AG10803 (cell line): ENCODE results near the gene SLC35G2.
"Not testable (repeated sequence)": the region's sequence is repeated elsewhere in the genome, so short reads cannot be mapped to it uniquely, and the experiment has no call there.

Experiments used
- DNase-seq: peaks from one replicate; pipeline ENCODE4 v3.0.0; 2010; ENCODE audit warnings: low read depth
- H3K4me3 ChIP-seq: 2 replicates; pipeline ENCODE4 v1.5.1; 2011; ENCODE audit warnings: mild to moderate bottlenecking, low read length, control low read depth
- TF ChIP-seq, protein P1 (sequence below): conservative IDR thresholded peaks from 2 replicates; pipeline ENCODE4 v1.5.1; 2011; ENCODE audit warnings: mild to moderate bottlenecking, low read length, control low read depth, inconsistent platforms

SLC35G2 gene

DNA sequence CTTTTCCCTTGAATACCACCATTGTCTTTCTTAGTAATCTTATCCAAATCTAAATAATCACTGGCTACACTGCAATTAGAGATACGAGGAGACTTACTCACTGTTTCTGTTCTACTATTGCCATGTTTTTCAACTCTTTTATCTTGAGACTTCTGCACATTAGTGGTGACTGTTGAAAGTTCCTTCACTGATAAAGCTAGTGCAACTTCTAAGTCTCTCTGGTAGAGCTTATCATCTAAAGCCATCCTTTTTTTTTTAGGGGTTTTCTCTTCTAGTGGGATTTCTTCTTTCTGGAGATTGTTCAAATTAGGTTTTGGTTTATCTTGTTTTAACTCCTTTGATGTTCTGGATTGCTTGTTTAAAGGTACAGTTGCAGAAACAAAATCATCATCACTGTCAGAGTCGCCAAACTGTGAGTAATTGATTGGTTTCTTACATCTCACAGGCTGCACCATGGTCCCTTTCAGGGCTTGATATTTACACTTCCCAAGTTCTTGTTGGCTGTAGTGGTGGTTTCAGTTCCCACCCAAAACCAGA, 80.8 kb downstream of the SLC35G2 start:
- no peak overlapping the region for H3K4me3 ChIP-seq
- TF ChIP-seq, protein P1, sequence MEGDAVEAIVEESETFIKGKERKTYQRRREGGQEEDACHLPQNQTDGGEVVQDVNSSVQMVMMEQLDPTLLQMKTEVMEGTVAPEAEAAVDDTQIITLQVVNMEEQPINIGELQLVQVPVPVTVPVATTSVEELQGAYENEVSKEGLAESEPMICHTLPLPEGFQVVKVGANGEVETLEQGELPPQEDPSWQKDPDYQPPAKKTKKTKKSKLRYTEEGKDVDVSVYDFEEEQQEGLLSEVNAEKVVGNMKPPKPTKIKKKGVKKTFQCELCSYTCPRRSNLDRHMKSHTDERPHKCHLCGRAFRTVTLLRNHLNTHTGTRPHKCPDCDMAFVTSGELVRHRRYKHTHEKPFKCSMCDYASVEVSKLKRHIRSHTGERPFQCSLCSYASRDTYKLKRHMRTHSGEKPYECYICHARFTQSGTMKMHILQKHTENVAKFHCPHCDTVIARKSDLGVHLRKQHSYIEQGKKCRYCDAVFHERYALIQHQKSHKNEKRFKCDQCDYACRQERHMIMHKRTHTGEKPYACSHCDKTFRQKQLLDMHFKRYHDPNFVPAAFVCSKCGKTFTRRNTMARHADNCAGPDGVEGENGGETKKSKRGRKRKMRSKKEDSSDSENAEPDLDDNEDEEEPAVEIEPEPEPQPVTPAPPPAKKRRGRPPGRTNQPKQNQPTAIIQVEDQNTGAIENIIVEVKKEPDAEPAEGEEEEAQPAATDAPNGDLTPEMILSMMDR, result no peak
- DNase-seq, result no peak

DNA sequence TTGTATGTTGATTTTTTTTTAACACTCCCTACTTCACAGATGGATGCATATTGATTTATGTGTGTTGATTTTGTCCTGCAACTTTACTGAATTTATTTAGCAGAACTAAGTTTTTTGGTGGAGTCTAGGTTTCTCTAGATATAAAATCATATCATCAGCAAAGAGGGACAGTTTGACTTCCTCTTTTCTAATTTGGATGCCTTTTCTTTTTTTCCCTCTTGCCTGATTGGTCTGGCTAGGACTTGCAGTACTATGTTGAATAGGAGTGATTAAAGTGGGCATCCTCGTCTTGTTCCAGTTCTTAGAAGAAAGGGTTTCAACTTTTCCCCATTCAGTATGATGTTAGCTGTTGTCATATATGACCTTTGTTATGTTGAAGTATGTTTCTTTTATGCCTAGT, 81.8 kb downstream of the SLC35G2 start:
- H3K4me3 ChIP-seq, DNase-seq: not testable (repeated sequence)

DNA sequence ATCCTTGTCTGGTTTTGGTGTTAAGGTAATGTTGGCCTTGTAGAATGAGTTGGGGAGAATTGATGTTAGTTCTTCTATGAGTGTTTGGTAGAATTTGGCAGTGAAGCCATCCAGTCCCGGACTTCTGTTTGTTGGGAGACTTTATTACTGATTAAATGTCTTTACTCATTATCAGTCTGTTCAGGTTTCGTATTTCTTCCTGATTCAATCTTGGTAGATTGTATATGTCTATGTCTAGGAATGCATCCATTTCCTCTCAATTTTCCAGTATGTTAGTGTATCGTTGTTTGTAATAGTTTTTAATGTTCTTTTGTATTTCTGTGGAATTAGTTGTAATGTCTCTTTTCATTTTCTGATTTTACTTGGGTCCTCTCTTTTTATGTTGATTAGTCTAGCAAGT, 82.5 kb downstream of the SLC35G2 start:
- H3K4me3 ChIP-seq, result no peak overlapping the region
- TF ChIP-seq, protein P1, result no peak
- DNase-seq, result no peak

DNA sequence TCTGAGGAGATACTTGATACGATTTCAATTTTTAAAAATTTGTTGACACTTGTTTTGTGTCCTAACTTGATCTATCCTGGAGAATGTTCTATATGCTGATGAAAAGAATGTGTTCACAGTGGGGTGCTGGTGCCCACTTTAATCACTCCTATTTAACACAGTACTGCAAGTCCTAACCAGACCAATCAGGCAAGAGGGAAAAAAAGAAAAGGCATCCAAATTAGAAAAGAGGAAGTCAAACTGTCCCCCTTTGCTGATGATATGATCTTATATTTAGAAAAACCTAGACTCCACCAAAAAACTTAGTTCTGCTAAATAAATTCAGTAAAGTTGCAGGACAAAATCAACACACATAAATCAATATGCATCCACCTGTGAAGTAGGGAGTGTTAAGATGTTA, 83.6 kb downstream of the SLC35G2 start:
- not testable (repeated sequence) for H3K4me3 ChIP-seq, DNase-seq

DNA sequence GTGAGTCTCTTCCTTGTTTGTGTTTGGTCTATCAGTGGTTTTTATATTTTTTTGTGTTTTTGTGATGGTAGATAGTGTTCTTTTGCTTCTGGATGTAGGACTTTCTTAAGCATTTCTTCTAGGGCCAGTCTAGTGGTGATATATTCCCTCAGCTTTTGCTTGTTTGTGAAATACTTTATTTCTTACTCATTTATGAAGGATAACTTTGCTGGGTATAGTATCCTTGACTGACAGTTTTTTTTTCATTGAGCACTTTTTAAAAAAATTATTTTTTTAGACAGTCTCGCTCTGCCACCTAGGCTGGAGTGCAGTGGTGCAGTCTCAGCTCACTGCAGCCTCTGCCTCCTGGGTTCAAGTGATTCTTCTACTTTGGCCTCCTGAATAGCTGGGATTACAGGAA, 85.0 kb downstream of the SLC35G2 start:
- DNase-seq, result no peak

DNA sequence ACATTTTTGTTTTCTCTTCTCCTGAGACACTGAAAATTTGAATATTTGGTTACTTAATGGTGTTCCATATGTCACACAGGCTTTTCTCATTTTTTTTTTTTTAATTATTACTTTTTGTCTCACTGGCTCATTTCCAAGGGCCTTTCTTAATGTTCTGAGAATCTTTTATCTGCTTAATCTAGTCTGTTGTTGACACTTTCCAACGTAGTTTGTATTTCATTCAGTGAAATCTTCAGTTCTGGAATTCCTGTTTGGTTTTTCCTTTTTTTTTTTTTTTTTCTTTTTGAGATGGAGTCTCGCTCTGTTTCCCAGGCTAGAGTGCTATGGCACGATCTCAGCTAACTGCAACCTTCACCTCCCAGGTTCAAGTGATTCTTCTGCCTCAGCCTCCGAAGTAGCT, 85.8 kb downstream of the SLC35G2 start:
- TF ChIP-seq, protein P1, result no peak
- no peak for DNase-seq
- no peak overlapping the region for H3K4me3 ChIP-seq

More for the DNA sequence above, 85.0 kb downstream of the SLC35G2 start:
- no peak overlapping the region for H3K4me3 ChIP-seq
- TF ChIP-seq, protein P1, result no peak
